Panc1 (cell line): ENCODE measurements around the gene PLA2G2C. TPM values are rescaled to one million over a fixed set of nuclear protein-coding genes. Genes with fewer than 3 reads are reported as not detected.

Experiments
- ATAC-seq: fragments of 200-7000 bp; cut with Tn5 transposase; 2 replicates; pipeline ENCODE4 v1.9.1; 2020; ENCODE audit warnings: mild to moderate bottlenecking, moderate library complexity
- BruUV-seq: library from RNA; stranded (reverse); fragments of 400-500 nt; replicated peaks from 2 replicates; lab custom pipeline; 2021; lab: Mats Ljungman, UMichigan
- CTCF ChIA-PET: fragments of 300-600 bp; sonication (Branson Sonifier 250); formaldehyde crosslinking; loops from one replicate; lab custom pipeline; 2022; ENCODE audit warnings: antibody characterized with exemption; lab: Charles Lee
- POLR2A ChIA-PET: fragments of 300-600 bp; sonication (Branson Sonifier 250); formaldehyde crosslinking; loops from one replicate; lab custom pipeline; 2022; ENCODE audit warnings: antibody characterized with exemption; lab: Charles Lee
- DNase-seq: peaks from one replicate; pipeline ENCODE4 v3.0.0-alpha.2; 2010; ENCODE audit warnings: low read depth, low spot score
- H3K27ac ChIP-seq: 2 replicates; pipeline ENCODE4 v1.5.1; 2011; ENCODE audit warnings: mild to moderate bottlenecking, low read length, inconsistent platforms
- H3K27me3 ChIP-seq: fragments of 200-500 bp; sonication (Bioruptor generic); 2 replicates; pipeline ENCODE4 v1.6.0; 2014; ENCODE audit warnings: low read length, inconsistent platforms; ENCODE audit not compliant: control insufficient read depth, insufficient read depth
- H3K36me3 ChIP-seq: fragments of 200-500 bp; sonication (Bioruptor generic); 2 replicates; pipeline ENCODE4 v1.5.1; 2014; ENCODE audit warnings: inconsistent platforms, mild to moderate bottlenecking, low read length, moderate library complexity; ENCODE audit not compliant: control insufficient read depth, insufficient read depth
- H3K4me1 ChIP-seq: 2 replicates; pipeline ENCODE4 v1.5.1; 2011; ENCODE audit warnings: inconsistent platforms, mild to moderate bottlenecking, low read length, moderate library complexity; ENCODE audit not compliant: control insufficient read depth, insufficient read depth
- H3K4me3 ChIP-seq, 2 experiments: 2 replicates each; pipeline ENCODE4 v1.5.1; 2011 to 2012; ENCODE audit warnings: low read depth in 2 of 2, low read length in 2 of 2, mild to moderate bottlenecking in 2 of 2, inconsistent platforms in 1 of 2, moderate library complexity in 1 of 2
- H3K9me3 ChIP-seq: fragments of 200-500 bp; sonication (Bioruptor generic); 2 replicates; pipeline ENCODE4 v1.5.1; 2014; ENCODE audit warnings: low read depth, mild to moderate bottlenecking, inconsistent platforms, low read length, moderate library complexity; ENCODE audit not compliant: control insufficient read depth, insufficient read depth
- POLR2AphosphoS5 ChIP-seq: IDR thresholded peaks from 2 replicates; pipeline ENCODE4 v1.6.1; 2012; ENCODE audit warnings: mild to moderate bottlenecking, low read depth, low read length, moderate library complexity
- SIN3A ChIP-seq: IDR thresholded peaks from 2 replicates; pipeline ENCODE4 v1.6.1; 2012; ENCODE audit warnings: low read depth, mild to moderate bottlenecking, low read length, moderate library complexity, borderline replicate concordance; ENCODE audit not compliant: insufficient read depth
- TCF7L2 ChIP-seq: IDR thresholded peaks from 2 replicates; pipeline ENCODE4 v1.6.1; 2011; ENCODE audit warnings: mild to moderate bottlenecking, low read depth, low read length, inconsistent platforms
- in situ Hi-C: cut with HindIII; loops from 2 replicates; pipeline ENCODE4 v1.10.0; 2016; ENCODE audit warnings: low sequenced_read_pairs, low pct_unique_long_range_greater_than_20kb
- intact Hi-C: fragments of 100-400 bp; cut with micrococcal nuclease; formaldehyde crosslinking; loops from one replicate; pipeline ENCODE4 v1.10.0; 2022; ENCODE audit not compliant: unreplicated experiment
- total RNA-seq: library from RNA; stranded (reverse); gene quantifications from one replicate; pipeline ENCODE4 v1.2.1, GENCODE V29; 2021; ENCODE audit not compliant: unreplicated experiment
- TF ChIP-seq, protein P1 (sequence below): fragments of 450-650 bp; IDR thresholded peaks from 2 replicates; pipeline ENCODE4 v1.5.1; 2017; ENCODE audit warnings: mild to moderate bottlenecking
- TF ChIP-seq, protein P2 (sequence below), 2 experiments: IDR thresholded peaks; 2 replicates each; pipeline ENCODE4 v1.6.1; 2011 to 2012; ENCODE audit warnings: low read depth in 2 of 2, control low read depth in 1 of 2, low read length in 1 of 2, mild to moderate bottlenecking in 1 of 2, moderate library complexity in 1 of 2; ENCODE audit not compliant: insufficient read depth in 1 of 2

Gene PLA2G2C
- total RNA-seq, 1 experiment from 2014 or later: not detected

DNA sequence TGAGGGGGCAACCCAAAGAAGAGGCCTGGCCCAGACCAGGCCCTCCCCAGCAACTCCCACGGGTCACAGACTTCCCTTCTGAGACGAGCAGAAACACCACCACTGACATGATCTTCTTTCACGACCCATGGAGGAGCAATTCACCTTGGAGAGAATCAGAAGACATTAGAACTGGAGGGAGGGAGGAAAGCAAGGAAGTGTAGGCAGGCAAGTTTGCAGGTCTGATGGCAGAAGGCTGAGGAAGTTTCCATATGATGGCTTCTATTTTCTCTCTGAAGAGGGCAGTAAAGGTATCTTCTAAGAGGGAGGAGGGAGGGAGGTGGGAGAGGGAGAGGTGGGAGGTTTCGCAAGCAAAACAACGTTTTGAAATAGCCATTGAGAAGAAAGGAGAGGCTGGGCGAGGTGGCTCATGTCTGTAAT is 1.8 kb downstream of the PLA2G2C start:
- Histone ChIP-seq H3K27ac (no peak overlapping the region), H3K4me1 (no peaks in the 10 kb centered on the region; the same call in 1 of the 2 replicates), H3K4me3 (no peak overlapping the region), H3K27me3 (peaks cover 30% of the 10 kb centered on the region), H3K9me3 (no peaks in the 10 kb centered on the region), H3K36me3 (no peaks in the 10 kb centered on the region)
- no TSS peak for BruUV-seq
- no peak for ATAC-seq
- ChIA-PET CTCF (no interaction called here), POLR2A (no interaction called here)
- TF ChIP-seq SIN3A: no peak
- TF ChIP-seq, protein P1, sequence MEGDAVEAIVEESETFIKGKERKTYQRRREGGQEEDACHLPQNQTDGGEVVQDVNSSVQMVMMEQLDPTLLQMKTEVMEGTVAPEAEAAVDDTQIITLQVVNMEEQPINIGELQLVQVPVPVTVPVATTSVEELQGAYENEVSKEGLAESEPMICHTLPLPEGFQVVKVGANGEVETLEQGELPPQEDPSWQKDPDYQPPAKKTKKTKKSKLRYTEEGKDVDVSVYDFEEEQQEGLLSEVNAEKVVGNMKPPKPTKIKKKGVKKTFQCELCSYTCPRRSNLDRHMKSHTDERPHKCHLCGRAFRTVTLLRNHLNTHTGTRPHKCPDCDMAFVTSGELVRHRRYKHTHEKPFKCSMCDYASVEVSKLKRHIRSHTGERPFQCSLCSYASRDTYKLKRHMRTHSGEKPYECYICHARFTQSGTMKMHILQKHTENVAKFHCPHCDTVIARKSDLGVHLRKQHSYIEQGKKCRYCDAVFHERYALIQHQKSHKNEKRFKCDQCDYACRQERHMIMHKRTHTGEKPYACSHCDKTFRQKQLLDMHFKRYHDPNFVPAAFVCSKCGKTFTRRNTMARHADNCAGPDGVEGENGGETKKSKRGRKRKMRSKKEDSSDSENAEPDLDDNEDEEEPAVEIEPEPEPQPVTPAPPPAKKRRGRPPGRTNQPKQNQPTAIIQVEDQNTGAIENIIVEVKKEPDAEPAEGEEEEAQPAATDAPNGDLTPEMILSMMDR: no peak
- TF ChIP-seq POLR2AphosphoS5: no peak
- no peak for TF ChIP-seq TCF7L2
- no peak for DNase-seq
- intact Hi-C loops: no loop called here
- in situ Hi-C loops: no loop called here

DNA sequence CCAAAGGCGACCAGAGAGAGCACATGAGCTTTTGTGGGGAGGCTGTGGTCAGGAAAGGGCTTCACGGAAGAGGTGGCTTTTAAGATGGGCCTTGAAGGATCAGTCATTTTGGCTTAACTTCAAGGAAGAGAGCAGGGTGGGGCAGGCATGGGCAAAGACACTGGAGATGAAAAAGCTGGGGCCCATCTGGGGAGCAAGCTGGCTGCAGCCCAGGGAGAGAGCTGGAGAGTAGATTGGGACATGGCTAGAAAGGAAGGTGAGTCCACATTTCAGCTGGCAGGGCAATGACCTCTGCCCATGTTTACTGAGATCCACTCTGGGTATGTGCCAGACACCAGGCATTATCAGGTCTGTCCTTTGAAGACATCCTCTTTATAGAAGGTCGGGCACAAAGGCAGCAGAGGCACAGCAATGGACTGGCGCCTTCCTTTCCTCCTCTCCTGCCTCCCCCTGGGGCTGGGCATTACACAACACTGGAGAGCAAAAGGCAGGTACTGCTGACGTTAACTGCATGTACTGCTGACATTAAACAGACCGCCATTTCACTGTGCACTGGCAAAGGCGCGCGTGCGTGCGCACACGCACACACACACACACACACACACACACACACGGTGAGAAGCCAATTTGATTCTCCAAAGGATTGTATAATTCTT is 2.6 kb downstream of the PLA2G2C start:
- Histone ChIP-seq H3K27ac (no peak overlapping the region), H3K27me3 (peaks cover 23% of the 10 kb centered on the region), H3K9me3 (no peaks in the 10 kb centered on the region), H3K4me3 (no peak overlapping the region), H3K36me3 (no peaks in the 10 kb centered on the region), H3K4me1 (no peaks in the 10 kb centered on the region; the same call in 1 of the 2 replicates)
- in situ Hi-C loops (no loop called here), intact Hi-C loops (no loop called here)
- TF ChIP-seq, protein P2, sequence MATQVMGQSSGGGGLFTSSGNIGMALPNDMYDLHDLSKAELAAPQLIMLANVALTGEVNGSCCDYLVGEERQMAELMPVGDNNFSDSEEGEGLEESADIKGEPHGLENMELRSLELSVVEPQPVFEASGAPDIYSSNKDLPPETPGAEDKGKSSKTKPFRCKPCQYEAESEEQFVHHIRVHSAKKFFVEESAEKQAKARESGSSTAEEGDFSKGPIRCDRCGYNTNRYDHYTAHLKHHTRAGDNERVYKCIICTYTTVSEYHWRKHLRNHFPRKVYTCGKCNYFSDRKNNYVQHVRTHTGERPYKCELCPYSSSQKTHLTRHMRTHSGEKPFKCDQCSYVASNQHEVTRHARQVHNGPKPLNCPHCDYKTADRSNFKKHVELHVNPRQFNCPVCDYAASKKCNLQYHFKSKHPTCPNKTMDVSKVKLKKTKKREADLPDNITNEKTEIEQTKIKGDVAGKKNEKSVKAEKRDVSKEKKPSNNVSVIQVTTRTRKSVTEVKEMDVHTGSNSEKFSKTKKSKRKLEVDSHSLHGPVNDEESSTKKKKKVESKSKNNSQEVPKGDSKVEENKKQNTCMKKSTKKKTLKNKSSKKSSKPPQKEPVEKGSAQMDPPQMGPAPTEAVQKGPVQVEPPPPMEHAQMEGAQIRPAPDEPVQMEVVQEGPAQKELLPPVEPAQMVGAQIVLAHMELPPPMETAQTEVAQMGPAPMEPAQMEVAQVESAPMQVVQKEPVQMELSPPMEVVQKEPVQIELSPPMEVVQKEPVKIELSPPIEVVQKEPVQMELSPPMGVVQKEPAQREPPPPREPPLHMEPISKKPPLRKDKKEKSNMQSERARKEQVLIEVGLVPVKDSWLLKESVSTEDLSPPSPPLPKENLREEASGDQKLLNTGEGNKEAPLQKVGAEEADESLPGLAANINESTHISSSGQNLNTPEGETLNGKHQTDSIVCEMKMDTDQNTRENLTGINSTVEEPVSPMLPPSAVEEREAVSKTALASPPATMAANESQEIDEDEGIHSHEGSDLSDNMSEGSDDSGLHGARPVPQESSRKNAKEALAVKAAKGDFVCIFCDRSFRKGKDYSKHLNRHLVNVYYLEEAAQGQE (IDR thresholded peaks at IDR 0.05; ENCODE audit: insufficient read depth in 1 of 2, low read depth in 2 of 2, low read length in 1 of 2): no peak
- TF ChIP-seq TCF7L2: no peak
- TF ChIP-seq POLR2AphosphoS5: no peak
- TF ChIP-seq SIN3A: no peak
- TF ChIP-seq, protein P1: no peak
- no TSS peak for BruUV-seq
- POLR2A ChIA-PET: no interaction called here
- CTCF ChIA-PET: no interaction called here
- ATAC-seq: no peak
- DNase-seq: no peak
